Tongue (tissue), 2 donors: ENCODE results near the gene POLR2E. TPM values are rescaled to one million over a fixed set of nuclear protein-coding genes. Genes with fewer than 3 reads are reported as not detected.

Experiments
- DNase-seq: peaks from one replicate; pipeline ENCODE4 v3.0.0-alpha.2; 2015
- total RNA-seq: library from RNA; depleted of rRNA; stranded (reverse); fragments of >200 nt; gene quantifications from one replicate; pipeline ENCODE4 v1.2.3, GENCODE V29; 2014

The POLR2E gene
- total RNA-seq, 1 donor from 2014 or later: 73.4 TPM

DNA sequence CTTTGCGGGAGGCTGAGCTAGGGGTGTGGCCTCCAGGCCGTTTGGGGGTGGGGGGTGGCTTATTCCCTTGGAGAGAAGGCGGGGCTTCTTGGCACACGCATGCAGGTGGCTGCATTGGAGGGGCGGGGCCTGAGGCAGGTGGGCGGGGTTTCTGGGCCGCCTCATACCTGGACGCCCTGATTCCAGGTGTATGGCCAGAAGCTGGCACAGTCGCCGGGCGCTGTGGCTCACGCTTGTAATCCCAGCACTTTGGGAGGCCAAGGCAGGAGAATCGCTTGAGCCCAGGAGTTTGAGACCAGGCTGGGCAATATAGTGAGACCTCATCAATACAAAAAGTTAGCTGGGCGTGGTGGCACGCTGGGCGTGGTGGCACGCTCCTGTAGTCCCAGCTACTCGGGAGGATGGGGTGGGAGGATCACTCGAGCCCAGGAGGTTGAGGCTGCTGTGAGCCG, 47.5 kb downstream of the POLR2E start:
- DNase-seq: no peak

GRCh38 chr19:1046836-1047695, 48.1 kb downstream of the POLR2E start:
- no peak for DNase-seq

- no peak for DNase-seq
These were observed 49.0 kb downstream of the POLR2E start for GRCh38 chr19:1046117-1046626.

DNA sequence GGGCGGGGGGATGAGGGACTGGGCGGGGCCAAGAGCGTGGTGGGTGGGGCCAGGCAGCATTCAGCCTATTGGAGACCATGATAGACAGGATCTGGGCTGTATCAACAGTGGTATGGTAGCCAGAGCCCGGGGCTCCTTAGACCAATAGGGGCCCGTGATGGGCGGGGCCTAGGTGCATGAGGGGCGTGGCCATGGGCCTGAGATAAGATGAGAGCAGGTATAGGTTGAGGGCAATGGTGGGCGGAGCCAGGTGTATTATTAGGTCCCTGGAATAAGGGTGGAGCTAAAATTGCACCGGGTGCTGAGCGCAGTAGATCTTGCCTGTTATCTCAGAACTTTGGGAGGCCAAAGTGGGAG, 50.0 kb downstream of the POLR2E start:
- DNase-seq: no peak

DNA sequence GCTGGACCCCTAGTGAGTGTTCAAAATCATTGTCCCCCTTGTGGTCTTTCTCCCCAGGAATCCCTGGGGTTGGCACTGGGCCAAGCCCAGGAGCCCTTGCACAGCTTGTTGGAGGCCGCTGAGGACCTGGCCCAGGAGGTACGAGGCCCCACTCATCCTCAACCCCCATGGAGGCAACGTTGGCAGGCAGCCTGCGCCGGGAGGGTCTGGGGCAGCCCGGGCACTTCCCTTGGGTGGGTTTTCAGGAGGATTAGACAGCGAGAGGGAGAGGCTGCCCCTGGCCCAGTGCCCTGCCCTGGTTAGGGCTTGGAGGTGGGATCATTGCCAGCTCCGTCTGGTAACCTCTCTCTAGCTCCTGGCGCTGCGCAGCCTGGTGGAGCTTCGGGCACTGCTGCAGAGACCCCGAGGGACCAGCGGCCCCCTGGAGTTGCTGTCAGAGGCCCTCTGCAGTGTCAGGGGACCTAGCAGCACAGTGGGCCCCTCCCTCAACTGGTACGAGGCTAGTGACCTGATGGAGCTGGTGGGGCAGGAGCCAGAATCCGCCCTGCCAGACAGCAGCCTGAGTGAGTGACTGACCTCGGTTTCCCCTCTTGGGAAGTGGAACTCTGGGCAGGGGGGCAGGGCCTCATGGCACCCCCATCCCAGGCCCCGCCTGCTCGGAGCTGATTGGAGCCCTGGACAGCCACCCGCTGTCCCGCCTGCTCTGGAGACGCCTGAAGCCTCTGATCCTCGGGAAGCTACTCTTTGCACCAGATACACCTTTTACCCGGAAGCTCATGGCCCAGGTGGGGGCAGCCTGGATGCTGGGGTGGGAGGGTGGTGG, 52.3 kb downstream of the POLR2E start:
- peak; percentile 62 for DNase-seq

DNA sequence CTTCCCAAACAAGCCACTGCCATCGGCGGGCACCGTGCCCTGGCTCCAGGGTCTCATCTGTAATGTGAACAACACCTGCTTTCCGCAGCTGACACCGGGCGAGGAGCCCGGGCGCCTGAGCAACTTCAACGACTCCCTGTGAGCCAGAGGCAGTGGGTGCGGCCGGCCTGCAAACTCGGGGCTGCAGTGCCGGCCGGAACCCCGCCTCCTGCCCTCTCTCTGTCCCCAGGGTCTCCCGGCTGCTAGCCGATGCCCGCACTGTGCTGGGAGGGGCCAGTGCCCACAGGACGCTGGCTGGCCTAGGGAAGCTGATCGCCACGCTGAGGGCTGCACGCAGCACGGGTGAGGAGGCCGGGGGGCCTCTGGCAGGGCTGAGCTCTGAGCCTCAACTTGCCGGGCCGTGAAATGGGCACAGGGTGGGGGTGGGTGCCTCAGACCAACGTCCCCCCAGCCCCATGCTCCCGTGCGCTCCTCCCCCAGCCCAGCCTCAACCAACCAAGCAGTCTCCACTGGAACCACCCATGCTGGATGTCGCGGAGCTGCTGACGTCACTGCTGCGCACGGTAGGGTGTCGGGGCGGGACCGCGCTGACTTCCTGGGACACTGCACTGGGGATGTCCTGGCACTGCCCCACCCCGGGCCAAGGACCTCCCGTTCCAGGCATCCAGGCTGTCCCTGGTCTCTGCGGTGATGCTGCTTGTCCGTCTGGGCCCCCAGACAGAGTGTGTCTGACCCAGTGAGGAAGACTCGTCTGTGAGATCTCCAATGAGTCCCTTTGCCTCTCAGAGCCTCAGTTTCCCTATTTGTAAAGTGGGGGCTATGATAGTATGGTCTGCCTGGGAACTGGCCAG, 53.1 kb downstream of the POLR2E start:
- peak; percentile 88 for DNase-seq

GRCh38 chr19:1041272-1041834, 53.8 kb downstream of the POLR2E start:
- no peak for DNase-seq

GRCh38 chr19:1040476-1041271, 54.5 kb downstream of the POLR2E start:
- DNase-seq: peak; percentile 96

- DNase-seq: peak; percentile 98
These were observed 55.3 kb downstream of the POLR2E start, which contains the start of gene ABCA7 for GRCh38 chr19:1039646-1040475. TSS of gene ABCA7 (plus strand) at chr19:1040107. CDS start at chr19:1041362, 1,255 bp downstream.

DNA sequence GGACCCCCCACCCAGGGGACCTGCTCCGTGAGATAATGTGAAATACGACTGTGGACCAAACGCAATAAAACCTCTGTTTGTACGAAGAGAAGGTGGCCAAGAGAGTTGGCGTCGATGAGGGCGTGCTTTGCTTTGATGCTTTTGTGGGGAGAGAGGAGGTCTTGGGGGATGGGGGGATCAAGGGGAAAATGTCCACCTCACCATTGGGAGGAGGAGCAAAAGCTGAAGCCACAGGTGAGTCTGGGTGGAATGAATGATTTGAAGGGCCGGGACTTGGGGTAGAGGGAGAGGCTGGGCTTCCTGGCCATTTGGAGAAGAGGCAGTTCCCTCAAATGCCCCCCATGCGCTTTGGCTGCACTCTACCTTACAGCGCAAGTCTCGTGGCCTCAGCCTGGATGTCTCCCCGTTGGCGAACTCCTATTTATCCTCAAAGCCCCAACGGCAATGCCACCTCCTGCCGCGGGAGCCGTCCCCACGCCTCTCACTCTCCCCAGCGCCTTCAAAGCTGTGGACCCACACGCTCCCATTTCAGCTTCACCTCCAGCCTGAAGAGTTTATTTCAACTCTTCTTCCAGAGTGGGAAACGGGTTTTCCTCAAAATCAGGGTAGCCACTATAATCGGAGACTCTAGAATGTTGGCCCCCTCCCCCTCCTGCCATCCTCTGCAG, 56.1 kb downstream of the POLR2E start:
- no peak for DNase-seq

DNA sequence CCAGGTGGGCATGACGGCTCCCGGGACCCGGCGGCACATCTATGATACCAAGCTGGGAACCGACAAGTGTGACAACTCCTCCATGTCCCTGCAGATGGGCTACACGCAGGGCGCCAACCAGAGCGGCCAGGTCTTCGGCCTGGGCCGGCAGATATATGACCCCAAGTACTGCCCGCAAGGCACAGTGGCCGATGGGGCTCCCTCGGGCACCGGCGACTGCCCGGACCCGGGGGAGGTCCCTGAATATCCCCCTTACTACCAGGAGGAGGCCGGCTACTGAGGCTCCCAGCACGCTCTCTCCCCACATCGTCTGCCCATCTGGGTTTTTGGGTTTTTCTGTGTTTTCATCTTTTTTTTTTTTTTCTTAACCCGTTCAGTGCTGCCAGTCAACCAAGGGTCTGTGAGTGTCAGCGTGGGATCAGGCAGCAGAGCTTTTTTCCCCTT, 57.5 kb downstream of the POLR2E start:
- DNase-seq: no peak

Other genes starting within 250 kb of the POLR2E start
- 3.5 TPM for gene ELANE, start 243.1 kb downstream of the POLR2E start, total RNA-seq
- 5.8 TPM for gene CFD, start 235.7 kb downstream of the POLR2E start, total RNA-seq
- gene MED16, start 202.2 kb downstream of the POLR2E start, total RNA-seq: 34.4 TPM
- not detected for gene RNU6-9, start 201.9 kb downstream of the POLR2E start, total RNA-seq
- 23.2 TPM for gene R3HDM4, start 182.2 kb downstream of the POLR2E start, total RNA-seq
- gene KISS1R, start 178.0 kb downstream of the POLR2E start, total RNA-seq: not detected
- gene ARID3A, start 169.3 kb downstream of the POLR2E start, total RNA-seq: 5.2 TPM
- 44.0 TPM for gene WDR18, start 111.0 kb downstream of the POLR2E start, total RNA-seq
- not detected for gene GRIN3B, start 95.0 kb downstream of the POLR2E start, total RNA-seq
- gene TMEM259, start 74.3 kb downstream of the POLR2E start, total RNA-seq: 72.1 TPM
- not detected for gene RNU6-2, start 73.9 kb downstream of the POLR2E start, total RNA-seq
- 42.3 TPM for gene CNN2, start 68.8 kb downstream of the POLR2E start, total RNA-seq
- gene ABCA7, start 55.3 kb downstream of the POLR2E start, total RNA-seq: 22.1 TPM
- gene ARHGAP45, start 28.2 kb downstream of the POLR2E start, total RNA-seq: 16.8 TPM
- 115 TPM for gene GPX4, start 8.6 kb upstream of the POLR2E start, total RNA-seq
- 20.9 TPM for gene SBNO2, start 78.9 kb upstream of the POLR2E start, total RNA-seq
- gene STK11, start 110.4 kb upstream of the POLR2E start, total RNA-seq: 64.9 TPM
- 1.1 TPM for gene CBARP, start 142.6 kb upstream of the POLR2E start, total RNA-seq
- 67.2 TPM for gene ATP5F1D, start 146.4 kb upstream of the POLR2E start, total RNA-seq
- gene MIDN, start 153.2 kb upstream of the POLR2E start, total RNA-seq: 26.7 TPM
- 434 TPM for gene CIRBP, start 174.0 kb upstream of the POLR2E start, total RNA-seq
- gene FAM174C, start 180.2 kb upstream of the POLR2E start, total RNA-seq: 3.9 TPM
- not detected for gene EFNA2, start 190.5 kb upstream of the POLR2E start, total RNA-seq